NCI-H2107 (cell line): ENCODE measurements around the gene GRHL1.
"Not testable (repeated sequence)": the region's sequence is repeated elsewhere in the genome, so short reads cannot be mapped to it uniquely, and the experiment has no call there.

Experiments used
- DNase-seq: peaks from one replicate; lab custom pipeline; 2025; lab: John Stamatoyannopoulos, UW

GRHL1 gene

DNA sequence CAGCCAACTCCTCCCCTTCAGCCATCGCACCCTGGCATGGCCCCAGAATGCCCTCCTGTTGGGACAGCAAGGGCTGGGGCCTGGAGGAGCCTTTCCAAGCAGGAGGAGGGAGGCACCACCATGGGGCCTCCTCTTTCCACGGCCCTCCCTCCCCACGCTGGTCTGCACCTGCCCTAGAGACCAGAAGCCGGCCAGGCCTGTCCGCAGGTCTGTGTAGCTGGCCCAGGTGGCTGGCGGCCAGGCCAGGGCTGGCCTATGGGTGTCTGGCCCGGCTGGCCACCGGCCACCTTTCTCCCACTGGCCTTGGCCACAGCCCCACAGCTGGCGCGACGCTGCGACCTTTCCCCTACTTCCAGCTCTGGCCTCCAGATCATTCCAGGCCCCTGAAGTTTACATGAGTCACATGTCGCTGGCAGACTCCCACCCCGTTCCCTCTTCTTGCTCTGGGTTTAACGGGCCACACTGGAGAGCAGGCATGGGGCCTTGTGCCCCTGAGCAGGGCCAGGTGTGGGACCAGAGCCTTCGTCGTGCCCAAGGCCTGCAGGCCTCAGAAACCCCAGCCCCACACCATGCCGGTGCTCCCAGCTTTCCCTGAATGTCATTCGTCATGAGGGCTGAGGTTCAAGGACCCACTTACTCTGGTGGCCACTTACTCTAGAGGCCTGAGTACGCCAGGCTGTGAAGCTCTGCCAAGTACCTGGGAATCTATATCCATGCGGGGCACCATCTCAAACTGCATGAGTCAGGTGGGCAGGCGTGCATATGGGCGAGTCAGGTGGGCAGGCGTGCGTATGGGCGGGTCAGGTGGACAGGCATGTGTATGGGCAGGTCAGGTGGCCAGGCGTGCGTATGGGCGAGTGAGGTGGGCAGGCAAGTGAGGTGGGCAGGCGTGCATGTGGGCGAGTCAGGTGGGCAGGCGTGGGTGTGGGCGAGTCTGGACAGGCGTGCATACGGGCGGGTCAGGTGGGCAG, 58.6 kb downstream of the GRHL1 start:
- DNase-seq = no peak

DNA sequence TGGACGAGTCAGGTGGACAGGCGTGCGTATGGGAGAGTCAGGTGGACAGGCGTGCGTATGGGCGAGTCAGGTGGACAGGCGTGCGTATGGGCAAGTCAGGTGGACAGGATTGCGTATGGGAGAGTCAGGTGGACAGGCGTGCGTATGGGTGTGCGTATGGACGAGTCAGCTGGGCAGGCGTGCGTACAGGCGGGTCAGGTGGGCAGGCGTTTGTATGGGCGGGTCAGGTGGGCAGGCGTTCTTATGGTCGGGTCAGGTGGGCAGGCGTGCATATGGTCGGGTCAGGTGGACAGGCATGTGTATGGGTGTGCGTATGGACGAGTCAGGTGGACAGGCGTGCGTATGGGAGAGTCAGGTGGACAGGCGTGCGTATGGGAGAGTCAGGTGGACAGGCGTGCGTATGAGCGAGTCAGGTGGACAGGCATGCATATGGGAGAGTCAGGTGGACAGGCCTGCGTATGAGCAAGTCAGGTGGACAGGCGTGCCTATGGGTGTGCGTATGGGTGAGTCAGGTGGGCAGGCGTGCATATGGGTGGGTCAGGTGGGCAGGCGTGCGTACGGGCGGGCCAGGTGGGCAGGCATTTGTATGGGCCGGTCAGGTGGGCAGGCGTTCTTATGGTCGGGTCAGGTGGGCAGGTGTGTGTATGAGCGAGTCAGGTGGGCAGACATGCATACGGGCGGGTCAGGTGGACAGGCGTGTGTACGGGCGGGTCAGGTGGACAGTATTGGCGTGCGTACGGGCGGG, 59.5 kb downstream of the GRHL1 start:
- not testable (repeated sequence) for DNase-seq

DNA sequence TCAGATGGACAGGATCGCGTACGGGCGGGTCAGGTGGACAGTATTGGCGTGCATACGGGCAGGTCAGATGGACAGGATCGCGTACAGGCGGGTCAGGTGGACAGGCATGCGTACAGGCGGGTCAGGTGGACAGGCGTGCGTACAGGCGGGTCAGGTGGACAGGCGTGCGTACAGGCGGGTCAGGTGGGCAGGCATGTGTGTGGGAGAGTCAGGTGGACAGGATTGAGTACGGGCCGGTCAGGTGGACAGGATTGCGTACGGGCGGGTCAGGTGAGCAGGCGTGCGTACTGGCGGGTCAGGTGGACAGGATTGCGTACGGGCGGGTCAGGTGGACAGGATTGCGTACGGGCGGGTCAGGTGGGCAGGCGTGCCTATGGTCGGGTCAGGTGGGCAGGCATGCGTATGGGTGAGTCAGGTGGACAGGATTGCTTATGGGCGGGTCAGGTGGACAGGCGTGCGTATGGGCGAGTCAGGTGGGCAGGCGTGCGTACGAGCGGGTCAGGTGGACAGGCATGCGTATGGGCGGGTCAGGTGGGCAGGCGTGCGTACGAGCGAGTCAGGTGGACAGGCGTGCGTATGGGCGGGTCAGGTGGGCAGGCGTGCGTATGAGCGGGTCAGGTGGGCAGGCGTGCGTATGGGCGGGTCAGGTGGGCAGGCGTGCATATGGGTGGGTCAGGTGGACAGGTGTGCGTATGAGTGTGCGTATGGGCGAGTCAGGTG, 60.3 kb downstream of the GRHL1 start:
- DNase-seq = not testable (repeated sequence)

DNA sequence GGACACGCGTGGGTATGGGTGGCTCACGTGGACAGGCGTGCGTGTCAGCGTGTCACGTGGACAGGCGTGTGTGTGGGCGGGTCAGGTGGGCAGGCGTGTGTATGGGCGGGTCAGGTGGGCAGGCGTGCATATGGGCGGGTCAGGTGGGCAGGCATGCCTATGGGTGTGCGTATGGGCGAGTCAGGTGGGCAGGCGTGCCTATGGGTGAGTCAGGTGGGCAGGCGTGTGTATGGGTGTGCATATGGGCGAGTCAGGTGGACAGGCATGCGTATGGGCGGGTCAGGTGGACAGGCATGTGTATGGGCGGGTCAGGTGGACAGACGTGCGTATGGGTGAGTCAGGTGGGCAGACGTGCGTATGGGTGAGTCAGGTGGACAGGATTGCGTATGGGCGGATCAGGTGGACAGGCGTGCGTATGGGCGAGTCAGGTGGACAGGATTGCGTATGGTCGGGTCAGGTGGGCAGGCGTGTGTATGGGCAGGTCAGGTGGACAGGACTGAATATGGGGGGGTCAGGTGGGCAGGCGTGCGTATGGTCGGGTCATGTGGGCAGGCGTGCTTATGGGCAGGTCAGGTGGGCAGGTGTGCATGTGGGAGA, 61.0 kb downstream of the GRHL1 start:
- DNase-seq = not testable (repeated sequence)

DNA sequence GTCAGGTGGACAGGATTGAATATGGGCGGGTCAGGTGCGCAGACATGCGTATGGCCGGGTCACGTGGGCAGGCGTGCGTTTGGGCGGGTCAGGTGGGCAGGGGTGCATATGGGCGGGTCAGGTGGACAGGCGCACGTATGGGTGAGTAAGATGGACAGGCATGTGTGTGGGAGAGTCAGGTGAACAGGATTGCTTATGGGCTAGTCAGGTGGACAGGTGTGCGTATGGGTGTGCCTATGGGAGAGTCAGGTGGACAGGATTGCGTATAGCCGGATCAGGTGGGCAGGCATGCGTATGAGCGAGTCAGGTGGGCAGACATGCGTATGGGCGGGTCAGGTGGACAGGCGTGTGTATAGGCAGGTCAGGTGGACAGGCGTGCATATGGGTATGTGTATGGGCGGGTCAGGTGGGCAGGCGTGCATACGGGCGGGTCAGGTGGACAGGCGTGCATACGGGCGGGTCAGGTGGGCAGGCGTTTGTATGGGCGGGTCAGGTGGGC, 61.5 kb downstream of the GRHL1 start:
- no peak for DNase-seq

DNA sequence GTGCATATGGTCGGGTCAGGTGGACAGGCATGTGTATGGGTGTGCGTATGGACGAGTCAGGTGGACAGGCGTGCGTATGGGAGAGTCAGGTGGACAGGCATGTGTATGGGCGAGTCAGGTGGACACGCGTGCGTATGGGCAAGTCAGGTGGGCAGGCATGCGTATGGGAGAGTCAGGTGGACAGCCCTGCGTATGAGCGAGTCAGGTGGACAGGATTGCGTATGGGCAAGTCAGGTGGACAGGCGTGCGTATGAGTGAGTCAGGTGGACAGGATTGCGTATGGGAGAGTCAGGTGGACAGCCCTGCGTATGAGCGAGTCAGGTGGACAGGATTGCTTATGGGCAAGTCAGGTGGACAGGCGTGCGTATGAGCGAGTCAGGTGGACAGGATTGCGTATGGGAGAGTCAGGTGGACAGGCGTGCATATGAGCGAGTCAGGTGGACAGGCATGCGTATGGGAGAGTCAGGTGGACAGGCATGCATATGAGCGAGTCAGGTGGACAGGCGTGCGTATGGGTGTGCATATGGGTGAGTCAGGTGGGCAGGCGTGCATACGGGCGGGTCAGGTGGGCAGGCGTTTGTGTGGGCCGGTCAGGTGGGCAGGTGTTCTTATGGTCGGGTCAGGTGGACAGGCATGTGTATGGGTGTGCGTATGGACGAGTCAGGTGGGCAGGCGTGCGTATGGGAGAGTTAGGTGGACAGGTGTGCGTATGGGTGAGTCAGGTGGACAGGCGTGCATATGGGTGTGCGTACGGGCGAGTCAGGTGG, 62.3 kb downstream of the GRHL1 start:
- DNase-seq = not testable (repeated sequence)

DNA sequence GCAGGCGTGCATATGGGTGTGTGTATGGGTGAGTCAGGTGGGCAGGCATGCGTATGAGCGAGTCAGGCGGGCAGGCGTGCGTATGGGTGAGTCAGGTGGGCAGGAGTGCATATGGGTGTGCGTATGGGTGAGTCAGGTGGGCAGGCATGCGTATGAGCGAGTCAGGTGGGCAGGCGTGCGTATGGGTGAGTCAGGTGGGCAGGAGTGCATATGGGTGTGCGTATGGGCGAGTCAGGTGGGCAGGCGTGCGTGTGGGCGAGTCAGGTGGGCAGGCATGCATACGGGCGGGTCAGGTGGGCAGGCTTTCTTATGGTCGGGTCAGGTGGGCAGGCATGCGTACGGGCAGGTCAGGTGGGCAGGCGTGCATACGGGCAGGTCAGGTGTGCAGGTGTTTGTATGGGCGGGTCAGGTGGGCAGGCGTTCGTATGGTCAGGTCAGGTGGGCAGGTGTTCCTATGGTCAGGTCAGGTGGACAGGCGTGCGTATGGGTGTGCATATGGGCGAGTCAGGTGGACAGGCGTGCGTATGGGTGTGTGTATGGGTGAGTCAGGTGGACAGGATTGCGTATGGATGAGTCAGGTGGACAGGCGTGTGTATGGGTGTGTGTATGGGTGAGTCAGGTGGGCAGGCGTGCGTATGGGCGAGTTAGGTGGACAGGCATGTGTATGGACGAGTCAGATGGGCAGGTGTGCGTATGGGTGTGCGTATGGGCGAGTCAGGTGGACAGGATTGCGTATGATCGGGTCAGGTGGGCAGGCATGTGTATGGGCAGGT, 63.1 kb downstream of the GRHL1 start:
- DNase-seq = no peak

DNA sequence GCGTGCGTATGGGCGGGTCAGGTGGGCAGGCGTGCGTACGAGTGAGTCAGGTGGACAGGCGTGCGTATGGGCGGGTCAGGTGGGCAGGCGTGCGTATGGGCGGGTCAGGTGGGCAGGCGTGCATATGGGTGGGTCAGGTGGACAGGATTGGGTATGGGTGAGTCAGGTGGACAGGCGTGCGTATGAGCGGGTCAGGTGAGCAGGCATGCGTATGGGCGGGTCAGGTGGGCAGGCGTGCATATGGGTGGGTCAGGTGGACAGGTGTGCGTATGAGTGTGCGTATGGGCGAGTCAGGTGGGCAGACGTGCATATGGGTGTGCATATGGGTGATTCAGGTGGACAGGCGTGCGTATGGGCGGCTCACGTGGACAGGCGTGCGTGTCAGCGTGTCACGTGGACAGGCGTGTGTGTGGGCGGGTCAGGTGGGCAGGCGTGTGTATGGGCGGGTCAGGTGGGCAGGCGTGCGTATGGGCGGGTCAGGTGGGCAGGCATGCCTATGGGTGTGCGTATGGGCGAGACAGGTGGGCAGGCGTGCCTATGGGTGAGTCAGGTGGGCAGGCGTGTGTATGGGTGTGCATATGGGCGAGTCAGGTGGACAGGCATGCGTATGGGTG, 64.0 kb downstream of the GRHL1 start:
- DNase-seq = not testable (repeated sequence)

DNA sequence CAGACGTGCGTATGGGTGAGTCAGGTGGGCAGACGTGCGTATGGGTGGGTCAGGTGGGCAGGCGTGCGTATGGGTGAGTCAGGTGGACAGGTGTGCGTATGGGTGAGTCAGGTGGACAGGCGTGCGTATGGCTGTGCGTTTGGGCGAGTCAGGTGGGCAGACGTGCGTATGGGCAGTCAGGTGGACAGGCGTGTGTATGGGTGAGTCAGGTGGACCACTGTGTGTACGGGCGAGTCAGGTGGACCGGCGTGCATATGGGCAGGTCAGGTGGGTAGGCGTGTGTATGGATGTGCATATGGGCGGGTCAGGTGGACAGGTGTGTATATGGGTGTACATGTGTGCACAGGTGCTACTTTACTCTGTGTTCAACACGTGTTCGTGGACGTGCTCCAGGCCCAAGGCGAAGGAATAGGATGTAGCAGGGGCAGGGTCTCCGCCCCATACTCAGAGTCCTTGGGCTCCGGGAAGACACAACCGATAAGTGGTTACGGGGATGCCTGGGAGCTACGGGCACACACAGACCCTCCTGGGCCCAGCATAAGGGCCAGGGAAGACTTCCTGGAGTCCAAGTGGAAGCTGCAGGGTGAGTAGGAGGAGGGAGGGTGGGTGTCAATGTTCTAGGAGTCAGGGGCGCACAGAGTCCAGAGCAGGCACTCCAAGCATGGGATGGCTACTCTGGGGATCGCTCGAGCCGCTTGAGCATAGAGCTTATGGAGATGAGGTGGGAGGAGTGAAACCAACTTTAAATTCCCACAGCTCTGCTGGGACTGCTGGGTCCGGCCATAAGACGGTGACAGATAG, 64.7 kb downstream of the GRHL1 start:
- no peak for DNase-seq

DNA sequence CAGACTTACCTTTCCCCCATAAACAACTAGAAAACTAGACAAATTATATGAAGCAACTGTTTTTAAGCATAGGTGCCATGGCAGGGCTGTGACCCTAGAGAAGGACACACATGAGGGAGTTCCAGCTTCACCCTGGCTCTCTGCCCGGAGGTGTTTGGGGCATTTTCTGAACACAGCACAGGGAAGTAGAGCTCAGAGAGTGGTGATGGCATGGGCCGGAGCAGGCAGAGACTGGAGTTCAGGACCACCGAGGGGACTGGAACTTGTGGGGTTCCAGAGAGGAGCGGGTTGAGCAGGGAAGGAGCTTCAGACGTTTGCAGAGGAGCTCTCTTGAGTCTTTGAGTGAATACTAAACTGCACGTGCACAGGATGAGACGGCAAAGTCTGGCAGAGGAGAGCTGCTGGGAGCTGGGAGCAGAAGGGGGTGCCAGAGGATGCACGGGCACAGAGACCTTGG, 65.3 kb downstream of the GRHL1 start:
- DNase-seq = no peak

DNA sequence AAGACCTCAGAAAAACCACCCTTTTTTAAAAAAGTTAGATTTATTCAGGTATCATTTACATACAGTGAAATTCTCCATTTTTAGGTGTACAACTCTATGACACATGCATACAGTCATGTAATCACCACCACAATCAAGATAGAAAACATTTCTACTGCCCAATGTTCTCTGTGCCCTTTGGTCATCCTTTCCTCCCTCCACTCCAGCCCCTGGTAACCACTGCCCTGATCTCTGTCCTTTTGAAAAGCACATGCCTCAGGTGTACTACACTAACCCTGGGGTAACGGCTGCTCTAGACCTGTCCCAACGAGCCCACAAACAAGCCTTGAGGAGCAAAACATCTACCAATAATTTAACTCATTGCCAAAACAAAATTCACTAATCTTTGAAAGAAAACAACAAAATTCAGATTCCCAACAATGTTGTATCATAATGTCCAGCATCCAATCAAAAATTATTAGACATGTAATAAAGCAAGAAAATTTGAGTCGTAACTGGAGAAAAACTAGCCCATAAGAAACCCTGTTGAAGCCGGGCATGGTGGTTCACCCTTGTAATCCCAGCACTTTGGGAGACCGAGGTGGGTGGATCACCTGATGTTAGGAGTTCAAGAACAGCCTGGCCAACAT, 65.9 kb downstream of the GRHL1 start:
- no peak for DNase-seq

DNA sequence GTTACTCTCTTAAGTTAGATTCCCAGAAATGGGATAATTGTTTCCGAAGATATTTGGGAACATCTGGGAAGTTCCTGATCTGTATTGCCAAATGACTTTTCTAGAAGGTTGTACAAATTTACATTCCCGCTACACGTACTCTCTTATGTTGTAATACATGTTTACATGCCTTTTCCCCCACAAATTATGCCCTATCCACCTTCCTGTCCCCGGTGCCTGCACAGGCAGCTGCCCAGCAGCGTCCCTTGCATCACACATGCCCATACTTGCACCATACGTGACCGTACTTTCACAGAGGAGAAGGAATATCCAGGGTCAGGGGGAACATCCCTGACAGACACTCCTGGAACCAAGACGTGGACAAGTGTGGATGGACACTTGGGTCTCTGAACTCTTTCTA, 67.7 kb downstream of the GRHL1 start:
- no peak for DNase-seq

DNA sequence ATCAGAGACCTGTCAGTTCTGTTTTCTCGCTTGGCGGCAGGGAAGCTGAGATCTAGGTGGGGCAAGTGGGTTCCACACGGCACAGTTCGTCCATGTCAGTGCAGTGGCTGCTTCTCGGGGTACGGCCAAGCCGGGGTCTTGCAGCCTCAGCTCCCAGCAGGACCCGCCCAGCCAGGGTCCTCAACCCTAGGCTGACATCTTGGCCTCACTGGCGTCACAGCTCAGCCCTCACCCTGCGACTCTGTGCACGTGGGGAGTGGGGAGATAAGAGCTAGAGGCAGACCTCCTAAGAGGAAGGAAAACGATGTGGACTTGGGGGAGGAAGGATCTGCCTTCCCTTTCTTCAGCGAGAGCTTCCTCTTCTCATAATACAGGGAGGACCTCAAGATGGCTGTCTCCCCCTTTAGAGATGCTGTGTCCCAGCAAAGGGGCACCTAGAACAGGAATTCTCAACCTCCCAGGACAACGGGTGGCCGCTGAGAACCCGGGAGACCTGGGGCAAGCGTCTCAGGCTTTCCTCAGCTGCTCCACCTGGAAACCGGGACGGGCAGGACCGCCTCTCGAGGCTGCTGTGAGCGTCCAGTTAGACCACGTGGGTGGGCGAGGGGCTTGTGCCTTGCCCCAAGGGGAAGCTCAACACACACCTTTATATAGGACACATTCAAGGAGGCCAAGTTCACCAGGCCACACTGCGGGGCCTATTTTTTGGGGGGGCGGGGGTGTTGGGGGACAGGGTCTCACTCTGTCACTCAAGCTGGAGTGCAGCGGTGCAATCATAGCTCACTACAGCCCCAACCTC, 68.3 kb downstream of the GRHL1 start:
- DNase-seq = no peak

DNA sequence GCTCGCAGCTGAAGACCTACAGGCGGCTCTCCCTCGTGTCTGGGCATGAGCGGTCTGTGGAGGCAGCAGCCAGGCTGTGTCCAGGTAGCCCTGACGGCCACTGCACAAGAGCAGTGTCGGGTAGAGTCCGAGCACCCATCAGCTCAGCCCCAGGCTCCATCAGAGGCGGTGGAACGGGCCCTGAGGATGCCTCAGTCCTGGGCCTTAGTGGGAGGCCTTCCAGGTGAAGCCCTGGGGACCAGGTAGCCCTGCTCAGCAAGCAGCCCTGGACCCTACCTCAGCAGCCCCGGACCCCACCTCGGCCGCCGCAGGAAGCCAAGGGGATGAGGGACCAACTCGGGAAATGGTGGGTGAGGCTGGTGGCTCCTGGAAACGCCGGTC, 70.5 kb downstream of the GRHL1 start:
- no peak for DNase-seq

DNA sequence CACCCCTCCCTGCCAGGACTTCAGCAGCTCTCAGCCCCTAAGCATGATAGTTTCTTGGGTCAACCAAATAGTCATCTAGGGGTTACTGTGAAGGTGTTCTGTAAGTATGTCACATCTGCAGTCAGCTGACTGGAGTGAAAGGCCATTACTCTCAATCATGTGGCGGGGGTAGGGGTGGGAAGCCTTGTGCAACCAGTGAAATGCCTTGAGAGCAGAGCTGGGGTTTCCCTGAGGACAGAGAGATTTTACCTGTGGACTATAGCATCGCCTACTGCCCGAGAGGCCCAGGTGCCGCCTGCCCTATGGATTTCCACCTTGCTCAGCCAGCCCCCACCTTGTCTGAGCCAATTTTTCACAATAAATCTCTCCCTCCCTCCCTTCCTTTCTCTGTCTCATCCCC, 71.0 kb downstream of the GRHL1 start:
- no peak for DNase-seq

DNA sequence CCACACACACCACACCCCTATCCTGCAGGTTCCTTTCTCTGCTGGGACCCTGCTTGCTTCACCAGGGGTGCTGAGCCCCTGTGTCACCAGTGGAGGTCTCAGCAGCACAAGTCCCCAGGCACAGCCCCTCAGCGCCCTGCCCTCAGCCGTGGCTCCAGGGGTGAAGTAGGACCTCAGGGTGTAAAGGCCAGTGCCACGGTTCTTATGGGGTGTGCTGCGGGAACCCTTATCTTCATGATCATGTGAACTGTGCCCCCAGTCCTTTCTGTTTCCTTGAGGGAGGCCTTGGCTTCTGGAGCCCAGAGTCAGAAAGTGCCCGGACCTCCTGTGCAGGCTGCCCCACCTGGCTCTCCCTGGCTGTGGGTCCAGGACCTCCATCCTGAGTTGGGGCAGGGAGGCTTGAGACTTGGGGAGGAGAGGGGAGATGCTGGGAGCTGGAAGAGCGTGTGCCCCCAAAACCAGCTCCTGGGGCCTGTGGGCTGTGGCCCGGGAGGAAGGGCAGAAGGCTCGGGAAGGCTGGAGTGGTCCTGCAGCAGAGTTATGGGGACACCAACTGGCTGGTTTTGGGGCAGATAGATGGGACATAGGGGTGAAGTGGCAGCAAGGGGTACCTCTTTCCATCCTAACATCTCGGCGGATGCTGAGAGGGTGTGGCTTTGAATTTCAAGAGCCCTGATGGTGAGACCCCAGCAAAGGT, 71.6 kb downstream of the GRHL1 start:
- DNase-seq = no peak
